Endothelial cell of umbilical vein (primary cell): ENCODE results near the gene BBLN. TPM values are rescaled to one million over a fixed set of nuclear protein-coding genes. Genes with fewer than 3 reads are reported as not detected.

Experiments used
- BruUV-seq: library from RNA; stranded (reverse); fragments of 400-500 nt; replicated peaks from 2 replicates; lab custom pipeline; 2021; lab: Mats Ljungman, UMichigan
- CTCF ChIA-PET: fragments of 300-600, 350-600 bp; sonication (Branson Sonifier 250); formaldehyde crosslinking; loops from one replicate; lab custom pipeline; 2021; ENCODE audit warnings: antibody characterized with exemption, inconsistent platforms; lab: Charles Lee
- POLR2A ChIA-PET: fragments of 300-600, 350-600 bp; sonication (Branson Sonifier 250); formaldehyde crosslinking; loops from one replicate; lab custom pipeline; 2021; ENCODE audit warnings: antibody characterized with exemption, inconsistent platforms; lab: Charles Lee
- DNase-seq: peaks from one replicate; pipeline ENCODE4 v3.0.0-alpha.2; 2011; ENCODE audit warnings: low read depth, low spot score
- FAIRE-seq: peaks from 2 replicates; lab custom pipeline; 2011; peaks lifted over from hg19 to GRCh38; lab: Jason Lieb, UNC
- H2AFZ ChIP-seq: 2 replicates; pipeline ENCODE4 v1.6.0; 2012; ENCODE audit warnings: low read depth, low read length, control low read depth, inconsistent platforms
- H3K27ac ChIP-seq: 2 replicates; pipeline ENCODE4 v1.5.1; 2011; ENCODE audit warnings: low read depth, mild to moderate bottlenecking, control low read depth, low read length, moderate library complexity; ENCODE audit not compliant: insufficient read depth
- H3K27me3 ChIP-seq, 2 experiments: 2 replicates each; pipeline versions ENCODE4 v1.6.0 to v1.6.1; 2011; ENCODE audit warnings: low read length in 2 of 2, mixed read lengths in 1 of 2; ENCODE audit not compliant: control insufficient read depth in 2 of 2, insufficient read depth in 2 of 2
- H3K36me3 ChIP-seq, 2 experiments: 2 replicates in 1 of 2; 3 replicates in 1 of 2; pipeline ENCODE4 v1.5.1; 2011; ENCODE audit warnings: low read length in 2 of 2, mild to moderate bottlenecking in 1 of 2, moderate library complexity in 1 of 2; ENCODE audit not compliant: control insufficient read depth in 2 of 2, insufficient read depth in 2 of 2; ENCODE audit errors: extremely low read depth in 1 of 2
- H3K4me1 ChIP-seq: 3 replicates; pipeline ENCODE4 v1.5.1; 2011; ENCODE audit warnings: mild to moderate bottlenecking, low read length; ENCODE audit not compliant: control insufficient read depth, insufficient read depth; ENCODE audit errors: extremely low read depth
- H3K4me2 ChIP-seq: 2 replicates; pipeline ENCODE4 v1.6.1; 2011; ENCODE audit warnings: low read length, control low read depth, mixed read lengths; ENCODE audit not compliant: insufficient read depth
- H3K4me3 ChIP-seq, 3 experiments: fragments of 200-600 bp in 1 of 3; sonication (generic), shearing (Covaris generic) in 1 of 3; replicated peaks in 1 of 3; 2 replicates each; pipeline ENCODE4 v1.5.1; 2011 to 2016; ENCODE audit warnings: control low read depth in 3 of 3, low read length in 3 of 3, mild to moderate bottlenecking in 2 of 3, inconsistent platforms in 1 of 3, low read depth in 1 of 3, moderate library complexity in 1 of 3; ENCODE audit not compliant: insufficient read depth in 1 of 3
- H3K79me2 ChIP-seq: 2 replicates; pipeline ENCODE4 v1.6.0; 2012; ENCODE audit warnings: low read length, inconsistent platforms; ENCODE audit not compliant: control insufficient read depth, insufficient read depth
- H3K9ac ChIP-seq: replicated peaks from 2 replicates; pipeline ENCODE3; 2011; ENCODE audit warnings: low read length, control low read depth; ENCODE audit not compliant: insufficient read depth; ENCODE audit errors: extremely low read depth
- H3K9me1 ChIP-seq: replicated peaks from 3 replicates; pipeline ENCODE4 v1.6.0; 2011; ENCODE audit warnings: mild to moderate bottlenecking, low read length; ENCODE audit not compliant: control insufficient read depth, insufficient read depth; ENCODE audit errors: extremely low read depth
- H3K9me3 ChIP-seq: replicated peaks from 2 replicates; pipeline ENCODE4 v1.5.1; 2012; ENCODE audit warnings: low read length, inconsistent platforms; ENCODE audit not compliant: control insufficient read depth, insufficient read depth
- H4K20me1 ChIP-seq: replicated peaks from 2 replicates; pipeline ENCODE3; 2011; ENCODE audit warnings: mild to moderate bottlenecking, low read length; ENCODE audit not compliant: control insufficient read depth, insufficient read depth; ENCODE audit errors: extremely low read depth
- MYC ChIP-seq: IDR thresholded peaks from one replicate; pipeline ENCODE4 v1.6.1; 2011; ENCODE audit warnings: mild to moderate bottlenecking, low read depth, low read length
- dilution Hi-C: fragments of 300-500 bp; cut with MboI; formaldehyde crosslinking; loops from one replicate; pipeline ENCODE4 v1.15.0; 2019; ENCODE audit warnings: low sequenced_read_pairs; ENCODE audit not compliant: extremely low pct_ligation_motif_present
- intact Hi-C: fragments of 100-400 bp; cut with micrococcal nuclease; formaldehyde crosslinking; loops from one replicate; pipeline ENCODE4 v1.10.0; 2022
- polyA plus RNA-seq, 4 experiments: library from polyadenylated mRNA; depleted of rRNA in 3 of 4; stranded (reverse) in 3 of 4; unstranded in 1 of 4; fragments of >200 nt; gene quantifications; 2 replicates each; pipeline versions ENCODE4 v1.2.1 to v1.2.3, GENCODE V29; 2011 to 2012; ENCODE audit warnings: missing spikeins in 1 of 4
- total RNA-seq: library from RNA; stranded (reverse); gene quantifications from 2 replicates; pipeline ENCODE4 v1.2.3, GENCODE V29; 2021
- TF ChIP-seq, protein P1 (sequence below), 2 donors: IDR thresholded peaks; 1 replicate in 1 of 2; 2 replicates in 1 of 2; pipeline ENCODE4 v1.5.1; 2011; ENCODE audit warnings: low read length in 2 of 2, mild to moderate bottlenecking in 2 of 2, moderate library complexity in 2 of 2, control low read depth in 1 of 2, inconsistent platforms in 1 of 2, low read depth in 1 of 2; ENCODE audit not compliant: insufficient read depth in 1 of 2; ENCODE audit errors: extremely low read depth in 1 of 2

Gene BBLN
- total and polyA plus RNA-seq, 2 donors (not counting 3 experiments of a cell fraction or from before 2014, with no cell fraction given), result 51.0 to 124 TPM

- Histone ChIP-seq H4K20me1 (no peaks in the 10 kb centered on the region), H3K4me3 (no peak overlapping the region), H3K4me1 (peaks cover 11% of the 10 kb centered on the region), H3K27ac (no peak overlapping the region), H3K4me2 (no peak overlapping the region), H3K27me3 (no peaks in the 10 kb centered on the region), H3K9ac (no peak overlapping the region), H3K36me3 (peaks cover 0 to 16% of the 10 kb centered on the region in 2 experiments), H2AFZ (no peak overlapping the region), H3K9me1 (no peaks in the 10 kb centered on the region), H3K79me2 (peaks cover 11% of the 10 kb centered on the region), H3K9me3 (no peaks in the 10 kb centered on the region)
- no peak for TF ChIP-seq MYC
- TF ChIP-seq, protein P1, sequence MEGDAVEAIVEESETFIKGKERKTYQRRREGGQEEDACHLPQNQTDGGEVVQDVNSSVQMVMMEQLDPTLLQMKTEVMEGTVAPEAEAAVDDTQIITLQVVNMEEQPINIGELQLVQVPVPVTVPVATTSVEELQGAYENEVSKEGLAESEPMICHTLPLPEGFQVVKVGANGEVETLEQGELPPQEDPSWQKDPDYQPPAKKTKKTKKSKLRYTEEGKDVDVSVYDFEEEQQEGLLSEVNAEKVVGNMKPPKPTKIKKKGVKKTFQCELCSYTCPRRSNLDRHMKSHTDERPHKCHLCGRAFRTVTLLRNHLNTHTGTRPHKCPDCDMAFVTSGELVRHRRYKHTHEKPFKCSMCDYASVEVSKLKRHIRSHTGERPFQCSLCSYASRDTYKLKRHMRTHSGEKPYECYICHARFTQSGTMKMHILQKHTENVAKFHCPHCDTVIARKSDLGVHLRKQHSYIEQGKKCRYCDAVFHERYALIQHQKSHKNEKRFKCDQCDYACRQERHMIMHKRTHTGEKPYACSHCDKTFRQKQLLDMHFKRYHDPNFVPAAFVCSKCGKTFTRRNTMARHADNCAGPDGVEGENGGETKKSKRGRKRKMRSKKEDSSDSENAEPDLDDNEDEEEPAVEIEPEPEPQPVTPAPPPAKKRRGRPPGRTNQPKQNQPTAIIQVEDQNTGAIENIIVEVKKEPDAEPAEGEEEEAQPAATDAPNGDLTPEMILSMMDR (IDR thresholded peaks at IDR 0.05; ENCODE audit: extremely low read depth in 1 of 2, insufficient read depth in 1 of 2, low read depth in 1 of 2, low read length in 2 of 2), result peak; percentile 58 to 67
- dilution Hi-C loops, result no loop called here
- no peak for FAIRE-seq
- intact Hi-C loops, result no loop called here
- CTCF ChIA-PET, result interaction anchor here (0.6 to 2.1 kb wide), 13 partner anchors 7 to 181 kb away, joined by 3 to 12 read pairs (median 4); partner anchors contain the start of genes BBLN and NAIF1
- BruUV-seq, result no TSS peak
- POLR2A ChIA-PET, result no interaction called here
- DNase-seq, result peak; percentile 56
Observed at GRCh38 chr9:128124873-128125579, 35.0 kb upstream of the BBLN start.
